GM12878 (cell line): ENCODE measurements around the gene ST6GALNAC3. TPM values are rescaled to one million over a fixed set of nuclear protein-coding genes. Genes with fewer than 3 reads are reported as not detected.

ENCODE experiments used
- ATAC-seq: fragments of 200-7000 bp; cut with Tn5 transposase; 3 replicates; pipeline ENCODE4 v1.9.1; 2020; ENCODE audit warnings: mild to moderate bottlenecking, moderate library complexity
- BruUV-seq: library from RNA; stranded (reverse); fragments of 400-500 nt; replicated peaks from 2 replicates; lab custom pipeline; 2021; lab: Mats Ljungman, UMichigan
- CTCF ChIA-PET: fragments of 300-600 bp; sonication (Branson Sonifier 250); formaldehyde crosslinking; extraction: SDS; loops from one replicate; lab custom pipeline; 2021; ENCODE audit warnings: inconsistent platforms; lab: Yijun Ruan, JAX
- POLR2A ChIA-PET: fragments of 350-600 bp; formaldehyde crosslinking; extraction: SDS; loops from one replicate; lab custom pipeline; 2021; ENCODE audit warnings: inconsistent platforms; lab: Charles Lee
- RAD21 ChIA-PET: fragments of 300-600 bp; sonication (Branson Sonifier 250); formaldehyde crosslinking; loops from one replicate; lab custom pipeline; 2023; ENCODE audit warnings: antibody characterized with exemption; ENCODE audit not compliant: unreplicated experiment; lab: Charles Lee
- SMC1A ChIA-PET: fragments of 300-600 bp; sonication (Branson Sonifier 250); formaldehyde crosslinking; loops from one replicate; lab custom pipeline; 2023; ENCODE audit not compliant: unreplicated experiment, uncharacterized antibody; lab: Charles Lee
- DNase-seq: peaks from one replicate; pipeline ENCODE4 v3.0.0-alpha.2; 2011; ENCODE audit warnings: low read depth, low spot score
- FAIRE-seq: peaks from 3 replicates; lab custom pipeline; 2011; peaks lifted over from hg19 to GRCh38; lab: Jason Lieb, UNC
- H2AFZ ChIP-seq: 2 replicates; pipeline ENCODE4 v1.6.0; 2011; ENCODE audit warnings: low read depth, low read length, control low read depth; ENCODE audit not compliant: control insufficient read depth
- H3K27ac ChIP-seq: 2 replicates; pipeline ENCODE4 v1.5.1; 2011; ENCODE audit warnings: control low read depth; ENCODE audit not compliant: control insufficient read depth, insufficient read depth
- H3K27me3 ChIP-seq, 2 experiments: replicated peaks in 1 of 2; 2 replicates each; pipeline versions ENCODE4 v1.6.0 to v1.6.1; 2011; ENCODE audit warnings: low read length in 1 of 2; ENCODE audit not compliant: control insufficient read depth in 2 of 2, insufficient read depth in 2 of 2
- H3K36me3 ChIP-seq, 2 experiments: 2 replicates each; pipeline ENCODE4 v1.5.1; 2011; ENCODE audit warnings: low read length in 1 of 2; ENCODE audit not compliant: control insufficient read depth in 2 of 2, insufficient read depth in 2 of 2
- H3K4me1 ChIP-seq: 2 replicates; pipeline ENCODE4 v1.6.1; 2011; ENCODE audit warnings: mild to moderate bottlenecking, low read length, moderate library complexity, mixed read lengths; ENCODE audit not compliant: control insufficient read depth, insufficient read depth
- H3K4me2 ChIP-seq: 2 replicates; pipeline ENCODE4 v1.6.0; 2011; ENCODE audit warnings: control low read depth; ENCODE audit not compliant: control insufficient read depth, insufficient read depth
- H3K4me3 ChIP-seq: fragments of 200-600 bp; sonication (generic); 2 replicates; pipeline ENCODE4 v1.5.1; 2016
- H3K79me2 ChIP-seq: 2 replicates; pipeline ENCODE4 v1.6.0; 2011; ENCODE audit warnings: low read length; ENCODE audit not compliant: control insufficient read depth, insufficient read depth
- H3K9ac ChIP-seq: 2 replicates; pipeline ENCODE4 v1.8.0; 2011; ENCODE audit warnings: low read length, control low read depth, mixed read lengths; ENCODE audit not compliant: control insufficient read depth, insufficient read depth
- H3K9me3 ChIP-seq: replicated peaks from 3 replicates; pipeline ENCODE4 v1.5.1; 2011; ENCODE audit warnings: mild to moderate bottlenecking, low read length; ENCODE audit not compliant: control insufficient read depth, insufficient read depth
- H4K20me1 ChIP-seq: 2 replicates; pipeline ENCODE4 v1.6.0; 2011; ENCODE audit not compliant: control insufficient read depth, insufficient read depth
- RFX5 ChIP-seq: IDR thresholded peaks from 2 replicates; pipeline ENCODE4 v1.6.1; 2011; ENCODE audit warnings: low read depth, low read length, improper control_type of control experiment
- WGBS: methylation state at CpG from one replicate; pipeline ENCODE4 v1.1.6; 2016; ENCODE audit warnings: low lambda C conversion rate; ENCODE audit not compliant: insufficient replicate concordance, insufficient coverage; ENCODE audit errors: missing lambda C conversion rate; 5-methylcytosine and 5-hydroxymethylcytosine counted together
- in situ Hi-C: fragments of 300-500 bp; cut with MboI; formaldehyde crosslinking; loops from 9 replicates; pipeline ENCODE4 v1.14.3; 2018; ENCODE audit warnings: mixed read lengths
- intact Hi-C: fragments of 100-400 bp; cut with micrococcal nuclease; formaldehyde crosslinking; loops from one replicate; pipeline ENCODE4 v1.14.2; 2022; ENCODE audit not compliant: unreplicated experiment
- polyA plus RNA-seq, 11 experiments: library from polyadenylated mRNA; depleted of rRNA in 4 of 11; unstranded in 6 of 11; stranded (reverse) in 5 of 11; fragments of >200 nt; fragmentation: Nextera tagmentation in 4 of 11; fragmentation: Illumina TruSeq in 1 of 11; extraction: Ambion mirVana in 4 of 11; extraction: Trizol in 1 of 11; gene quantifications; 1 replicate in 1 of 11; 2 replicates in 10 of 11; pipeline versions ENCODE4 v1.2.1 to v1.2.3, GENCODE V29; 2011 to 2016; ENCODE audit warnings: inconsistent platforms in 2 of 11, missing spikeins in 2 of 11, low read depth in 1 of 11
- total RNA-seq, 4 experiments: library from RNA; depleted of rRNA in 3 of 4; stranded (reverse); fragments of >200 nt in 3 of 4; fragmentation: Illumina TruSeq in 1 of 4; extraction: Trizol in 1 of 4; gene quantifications; 2 replicates each; pipeline versions ENCODE4 v1.2.1 to v1.2.3, GENCODE V29; 2013 to 2021
- TF ChIP-seq, protein P1 (sequence below): IDR thresholded peaks from 2 replicates; pipeline ENCODE4 v1.6.1; 2012; ENCODE audit warnings: low read depth, low read length, improper control_type of control experiment
- TF ChIP-seq, protein P2 (sequence below): IDR thresholded peaks from 2 replicates; pipeline ENCODE4 v1.6.1; 2012; ENCODE audit warnings: improper control_type of control experiment, low read depth, low read length; ENCODE audit not compliant: insufficient replicate concordance
- TF ChIP-seq, protein P3 (sequence below): fragments of 150-350 bp; IDR thresholded peaks from 2 replicates; pipeline ENCODE4 v1.6.1; 2016; ENCODE audit warnings: low read depth, low read length

Gene ST6GALNAC3
- total and polyA plus RNA-seq, 10 of the 15 experiments (the other 5 are each of a cell fraction or from before 2014, with no cell fraction given) = 0.04 to 0.68 (median 0.18) TPM; not detected in 3

DNA sequence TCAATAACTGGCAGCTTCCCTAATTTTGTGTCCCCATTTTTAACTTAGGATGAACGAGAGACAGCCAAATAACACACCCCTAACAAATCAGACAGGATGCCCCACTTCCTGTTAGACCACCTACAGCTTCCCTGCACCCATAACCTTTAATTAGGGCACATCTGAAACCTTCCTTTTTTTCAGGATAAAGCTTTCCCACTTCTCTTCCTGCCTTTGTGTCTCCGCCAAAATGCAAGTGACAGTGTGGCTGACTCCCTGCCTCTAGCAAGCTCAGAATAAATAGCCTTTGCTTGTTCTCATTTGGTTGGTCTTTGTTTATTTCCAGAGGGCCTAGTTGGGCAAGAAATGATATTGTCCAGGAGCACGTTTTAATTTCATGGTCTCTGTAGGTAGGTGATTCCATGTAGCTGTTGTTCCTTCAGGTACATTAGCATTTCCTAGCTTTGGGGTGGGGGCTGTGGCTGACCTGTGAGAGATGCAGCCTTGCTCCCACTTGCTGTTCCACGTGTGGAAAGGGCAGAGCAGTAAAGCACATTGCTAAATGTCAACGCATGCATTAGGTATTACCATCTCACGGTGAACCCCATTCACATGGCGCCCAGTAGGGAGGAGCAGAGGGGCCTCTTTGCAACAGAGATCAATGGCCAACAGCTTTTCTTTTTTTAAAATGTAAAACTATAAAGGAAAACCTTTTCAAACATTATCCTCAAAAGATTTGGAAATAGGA lies 154.9 kb downstream of the ST6GALNAC3 start:
- Histone ChIP-seq H3K79me2 (no peaks in the 10 kb centered on the region), H3K4me1 (no peaks in the 10 kb centered on the region), H3K4me2 (no peak overlapping the region), H3K9ac (no peak overlapping the region), H3K27ac (no peak overlapping the region), H3K36me3 (no peaks in the 10 kb centered on the region), H2AFZ (no peak overlapping the region), H3K9me3 (no peaks in the 10 kb centered on the region), H3K4me3 (no peak overlapping the region), H3K27me3 (no peaks in the 10 kb centered on the region), H4K20me1 (no peaks in the 10 kb centered on the region)
- FAIRE-seq (no peak), DNase-seq (no peak), ATAC-seq (no peak)
- TF ChIP-seq, protein P1, sequence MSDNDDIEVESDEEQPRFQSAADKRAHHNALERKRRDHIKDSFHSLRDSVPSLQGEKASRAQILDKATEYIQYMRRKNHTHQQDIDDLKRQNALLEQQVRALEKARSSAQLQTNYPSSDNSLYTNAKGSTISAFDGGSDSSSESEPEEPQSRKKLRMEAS = no peak
- TF ChIP-seq RFX5 = no peak
- TF ChIP-seq, protein P2, sequence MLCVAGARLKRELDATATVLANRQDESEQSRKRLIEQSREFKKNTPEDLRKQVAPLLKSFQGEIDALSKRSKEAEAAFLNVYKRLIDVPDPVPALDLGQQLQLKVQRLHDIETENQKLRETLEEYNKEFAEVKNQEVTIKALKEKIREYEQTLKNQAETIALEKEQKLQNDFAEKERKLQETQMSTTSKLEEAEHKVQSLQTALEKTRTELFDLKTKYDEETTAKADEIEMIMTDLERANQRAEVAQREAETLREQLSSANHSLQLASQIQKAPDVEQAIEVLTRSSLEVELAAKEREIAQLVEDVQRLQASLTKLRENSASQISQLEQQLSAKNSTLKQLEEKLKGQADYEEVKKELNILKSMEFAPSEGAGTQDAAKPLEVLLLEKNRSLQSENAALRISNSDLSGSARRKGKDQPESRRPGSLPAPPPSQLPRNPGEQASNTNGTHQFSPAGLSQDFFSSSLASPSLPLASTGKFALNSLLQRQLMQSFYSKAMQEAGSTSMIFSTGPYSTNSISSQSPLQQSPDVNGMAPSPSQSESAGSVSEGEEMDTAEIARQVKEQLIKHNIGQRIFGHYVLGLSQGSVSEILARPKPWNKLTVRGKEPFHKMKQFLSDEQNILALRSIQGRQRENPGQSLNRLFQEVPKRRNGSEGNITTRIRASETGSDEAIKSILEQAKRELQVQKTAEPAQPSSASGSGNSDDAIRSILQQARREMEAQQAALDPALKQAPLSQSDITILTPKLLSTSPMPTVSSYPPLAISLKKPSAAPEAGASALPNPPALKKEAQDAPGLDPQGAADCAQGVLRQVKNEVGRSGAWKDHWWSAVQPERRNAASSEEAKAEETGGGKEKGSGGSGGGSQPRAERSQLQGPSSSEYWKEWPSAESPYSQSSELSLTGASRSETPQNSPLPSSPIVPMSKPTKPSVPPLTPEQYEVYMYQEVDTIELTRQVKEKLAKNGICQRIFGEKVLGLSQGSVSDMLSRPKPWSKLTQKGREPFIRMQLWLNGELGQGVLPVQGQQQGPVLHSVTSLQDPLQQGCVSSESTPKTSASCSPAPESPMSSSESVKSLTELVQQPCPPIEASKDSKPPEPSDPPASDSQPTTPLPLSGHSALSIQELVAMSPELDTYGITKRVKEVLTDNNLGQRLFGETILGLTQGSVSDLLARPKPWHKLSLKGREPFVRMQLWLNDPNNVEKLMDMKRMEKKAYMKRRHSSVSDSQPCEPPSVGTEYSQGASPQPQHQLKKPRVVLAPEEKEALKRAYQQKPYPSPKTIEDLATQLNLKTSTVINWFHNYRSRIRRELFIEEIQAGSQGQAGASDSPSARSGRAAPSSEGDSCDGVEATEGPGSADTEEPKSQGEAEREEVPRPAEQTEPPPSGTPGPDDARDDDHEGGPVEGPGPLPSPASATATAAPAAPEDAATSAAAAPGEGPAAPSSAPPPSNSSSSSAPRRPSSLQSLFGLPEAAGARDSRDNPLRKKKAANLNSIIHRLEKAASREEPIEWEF = no peak
- TF ChIP-seq, protein P3, sequence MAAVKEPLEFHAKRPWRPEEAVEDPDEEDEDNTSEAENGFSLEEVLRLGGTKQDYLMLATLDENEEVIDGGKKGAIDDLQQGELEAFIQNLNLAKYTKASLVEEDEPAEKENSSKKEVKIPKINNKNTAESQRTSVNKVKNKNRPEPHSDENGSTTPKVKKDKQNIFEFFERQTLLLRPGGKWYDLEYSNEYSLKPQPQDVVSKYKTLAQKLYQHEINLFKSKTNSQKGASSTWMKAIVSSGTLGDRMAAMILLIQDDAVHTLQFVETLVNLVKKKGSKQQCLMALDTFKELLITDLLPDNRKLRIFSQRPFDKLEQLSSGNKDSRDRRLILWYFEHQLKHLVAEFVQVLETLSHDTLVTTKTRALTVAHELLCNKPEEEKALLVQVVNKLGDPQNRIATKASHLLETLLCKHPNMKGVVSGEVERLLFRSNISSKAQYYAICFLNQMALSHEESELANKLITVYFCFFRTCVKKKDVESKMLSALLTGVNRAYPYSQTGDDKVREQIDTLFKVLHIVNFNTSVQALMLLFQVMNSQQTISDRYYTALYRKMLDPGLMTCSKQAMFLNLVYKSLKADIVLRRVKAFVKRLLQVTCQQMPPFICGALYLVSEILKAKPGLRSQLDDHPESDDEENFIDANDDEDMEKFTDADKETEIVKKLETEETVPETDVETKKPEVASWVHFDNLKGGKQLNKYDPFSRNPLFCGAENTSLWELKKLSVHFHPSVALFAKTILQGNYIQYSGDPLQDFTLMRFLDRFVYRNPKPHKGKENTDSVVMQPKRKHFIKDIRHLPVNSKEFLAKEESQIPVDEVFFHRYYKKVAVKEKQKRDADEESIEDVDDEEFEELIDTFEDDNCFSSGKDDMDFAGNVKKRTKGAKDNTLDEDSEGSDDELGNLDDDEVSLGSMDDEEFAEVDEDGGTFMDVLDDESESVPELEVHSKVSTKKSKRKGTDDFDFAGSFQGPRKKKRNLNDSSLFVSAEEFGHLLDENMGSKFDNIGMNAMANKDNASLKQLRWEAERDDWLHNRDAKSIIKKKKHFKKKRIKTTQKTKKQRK = no peak
- WGBS = 48% methylated on average over 7 of the region's 7 CpGs
- SMC1A ChIA-PET = interaction anchor here (2.0 kb wide), 1 partner anchor 11 kb away, joined by 10 read pairs; no protein-coding TSS in a partner anchor
- in situ Hi-C loops = no loop called here
- CTCF ChIA-PET = no interaction called here
- BruUV-seq = no TSS peak
- RAD21 ChIA-PET = no interaction called here
- POLR2A ChIA-PET = no interaction called here
- intact Hi-C loops = no loop called here
